Hematopoietic multipotent progenitor cell treated with erythropoietin and hydrocortisone succinate and interleukin-3 and kit ligand, for 6 days (in vitro differentiated cells): ENCODE results near the gene PCSK6.
"Not testable (repeated sequence)": the region's sequence is repeated elsewhere in the genome, so short reads cannot be mapped to it uniquely, and the experiment has no call there.

ENCODE experiments used
- DNase-seq: peaks from one replicate; pipeline ENCODE4 v3.0.0-alpha.2; 2015

Gene PCSK6

DNA sequence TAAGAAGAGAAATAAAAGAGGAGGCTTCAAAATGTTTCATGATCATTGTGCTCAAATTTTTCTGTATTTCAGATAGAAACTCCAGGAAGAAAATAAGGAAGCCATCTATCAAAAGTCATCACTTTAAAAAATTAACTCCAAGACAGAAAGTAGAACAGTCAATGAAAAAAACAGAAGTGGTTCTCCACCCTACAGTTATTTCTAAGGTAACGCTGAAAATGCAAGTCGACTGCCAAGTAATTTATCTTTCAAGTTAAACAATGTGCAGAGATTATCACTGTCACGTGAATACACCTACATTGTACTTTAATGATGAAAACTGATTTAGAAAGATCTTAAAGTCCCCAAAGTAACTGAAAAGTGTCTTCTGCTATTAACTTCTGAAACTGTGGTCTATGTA, 115.9 kb downstream of the PCSK6 start:
- DNase-seq, result no peak

DNA sequence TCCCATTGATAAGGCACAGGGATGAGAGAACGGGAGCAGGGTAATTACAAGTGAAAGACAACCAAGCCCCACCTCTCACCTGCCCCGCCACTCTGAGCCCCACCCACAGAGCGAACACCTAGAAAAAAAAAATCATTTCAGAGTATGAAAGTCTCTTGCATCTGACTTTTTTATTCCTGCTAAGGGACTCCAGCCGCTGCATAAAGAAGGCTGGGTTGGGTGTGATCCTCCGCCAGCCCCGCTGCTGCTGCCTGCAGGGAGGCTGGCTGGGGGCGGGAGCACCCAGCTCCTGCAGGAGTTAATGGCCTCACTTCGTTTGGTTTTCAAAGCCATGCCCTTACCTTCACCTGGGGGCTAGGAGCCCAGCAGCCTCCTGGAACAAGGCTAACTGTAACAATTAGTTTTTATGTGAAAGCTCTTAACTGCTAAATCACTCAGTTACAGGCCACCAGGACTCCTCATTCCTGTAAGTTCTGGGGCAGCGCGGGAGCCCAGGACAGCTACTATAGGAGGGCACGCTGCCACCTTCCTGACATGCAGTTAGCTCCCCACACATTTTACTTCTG, 116.5 kb downstream of the PCSK6 start:
- no peak for DNase-seq

DNA sequence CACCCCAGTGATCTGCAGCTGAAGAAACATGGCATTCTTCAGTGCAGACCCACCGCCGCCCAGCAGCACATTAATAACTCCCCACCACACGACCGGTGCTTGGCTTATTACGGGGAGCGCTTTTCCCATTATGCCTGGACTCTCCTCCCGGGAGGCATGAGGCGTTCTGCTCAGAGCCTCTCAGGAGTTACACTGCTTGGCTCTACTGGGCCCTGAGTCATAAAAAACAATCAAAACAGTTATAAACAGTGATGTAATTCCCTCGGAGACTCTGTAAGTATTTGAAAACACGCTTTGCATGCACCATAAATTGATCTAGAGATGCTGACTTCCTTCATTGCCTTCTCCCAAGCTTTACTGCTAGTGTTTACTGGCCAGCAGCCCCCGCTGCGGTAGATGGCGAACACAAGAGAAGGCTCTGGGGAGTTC, 117.3 kb downstream of the PCSK6 start:
- no peak for DNase-seq

DNA sequence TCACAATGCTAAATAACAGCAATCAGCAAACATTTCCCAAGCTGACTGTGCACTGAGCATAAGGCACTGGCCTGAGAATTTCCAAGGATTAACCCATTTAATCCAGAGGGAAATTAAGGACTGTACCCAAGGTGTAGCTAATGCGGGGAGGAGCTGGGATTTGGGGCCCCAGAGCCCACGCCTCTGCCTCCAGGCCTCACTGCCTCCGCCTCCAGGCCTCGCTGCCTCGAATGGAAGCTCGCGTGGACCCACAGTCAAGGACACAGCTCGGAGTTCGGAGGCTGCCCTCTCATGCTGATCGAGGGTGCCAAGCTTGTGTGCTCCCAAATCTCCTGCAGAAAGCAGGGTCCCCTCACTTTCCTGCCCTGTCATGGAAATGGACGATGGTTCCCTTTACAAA, 118.0 kb downstream of the PCSK6 start:
- no peak for DNase-seq

DNA sequence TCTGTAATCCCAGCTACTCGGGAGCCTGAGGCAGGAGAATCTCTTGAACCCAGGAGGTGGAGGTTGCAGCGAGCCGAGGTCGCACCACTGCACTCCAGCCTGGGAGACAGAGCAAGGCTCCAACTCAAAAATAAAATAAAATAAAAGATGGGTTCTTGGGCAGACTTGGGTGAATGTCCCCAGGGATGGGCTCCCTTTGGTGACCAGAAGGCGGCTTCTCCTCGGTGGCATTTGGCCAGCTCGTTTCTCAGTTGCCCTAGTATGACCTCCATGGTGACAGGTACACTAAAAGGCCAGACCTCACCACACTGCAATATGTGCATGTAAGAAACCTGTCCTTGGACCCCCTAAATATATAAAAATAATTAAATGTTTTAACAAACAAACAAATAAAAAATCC, 118.4 kb downstream of the PCSK6 start:
- DNase-seq, result no peak

DNA sequence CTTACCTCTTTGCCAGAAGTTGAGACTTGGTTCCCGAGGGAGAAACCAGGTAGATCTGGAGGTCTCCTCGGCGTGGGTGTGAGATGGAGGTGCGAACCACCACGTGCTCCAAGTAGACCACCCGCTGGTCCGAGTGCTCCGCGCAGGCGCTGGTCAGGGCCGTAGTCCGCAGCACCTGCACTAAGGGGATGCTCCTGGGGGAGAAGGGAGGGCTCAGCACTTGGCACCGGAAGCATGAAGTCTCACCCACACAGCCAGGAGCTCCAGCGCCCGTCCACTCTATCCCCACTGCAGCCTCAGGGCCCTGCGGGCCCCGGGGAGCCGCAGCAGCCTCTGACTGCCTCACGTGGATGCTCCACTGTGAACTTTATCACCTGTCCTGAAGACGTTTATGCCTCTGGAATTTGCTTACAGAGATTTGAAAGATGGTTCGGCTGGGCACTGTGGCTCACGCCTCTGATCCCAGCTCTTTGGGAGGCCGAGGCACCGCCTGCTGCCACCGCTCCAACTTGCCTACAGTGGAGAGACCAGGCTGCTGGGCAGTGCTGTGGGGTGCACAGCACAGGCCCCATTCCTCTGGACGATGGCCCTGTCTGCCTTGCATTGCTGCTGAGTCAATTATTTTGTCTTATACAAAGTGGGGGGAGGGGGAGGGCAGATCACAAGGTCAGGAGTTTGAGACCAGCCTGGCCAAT, 119.0 kb downstream of the PCSK6 start:
- DNase-seq, result no peak

DNA sequence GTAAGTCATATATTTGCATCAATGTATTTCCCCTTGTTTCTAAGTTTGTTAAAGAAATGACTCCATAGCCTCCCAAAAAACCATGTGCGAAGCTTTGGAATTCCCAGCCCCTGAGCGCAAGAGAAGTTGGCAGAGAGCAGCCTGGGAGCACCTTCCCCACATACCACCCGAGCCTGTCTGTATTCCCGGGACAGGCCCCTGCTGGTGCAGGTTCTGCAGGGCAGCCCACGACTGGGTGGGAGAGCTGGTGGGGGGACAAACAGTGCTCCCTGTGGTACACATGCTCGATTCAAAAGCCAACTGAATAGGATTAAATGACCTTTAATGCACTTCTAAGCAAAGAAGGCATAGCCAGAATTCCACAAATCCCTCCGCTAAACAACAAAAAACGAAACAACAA, 119.8 kb downstream of the PCSK6 start:
- no peak for DNase-seq

DNA sequence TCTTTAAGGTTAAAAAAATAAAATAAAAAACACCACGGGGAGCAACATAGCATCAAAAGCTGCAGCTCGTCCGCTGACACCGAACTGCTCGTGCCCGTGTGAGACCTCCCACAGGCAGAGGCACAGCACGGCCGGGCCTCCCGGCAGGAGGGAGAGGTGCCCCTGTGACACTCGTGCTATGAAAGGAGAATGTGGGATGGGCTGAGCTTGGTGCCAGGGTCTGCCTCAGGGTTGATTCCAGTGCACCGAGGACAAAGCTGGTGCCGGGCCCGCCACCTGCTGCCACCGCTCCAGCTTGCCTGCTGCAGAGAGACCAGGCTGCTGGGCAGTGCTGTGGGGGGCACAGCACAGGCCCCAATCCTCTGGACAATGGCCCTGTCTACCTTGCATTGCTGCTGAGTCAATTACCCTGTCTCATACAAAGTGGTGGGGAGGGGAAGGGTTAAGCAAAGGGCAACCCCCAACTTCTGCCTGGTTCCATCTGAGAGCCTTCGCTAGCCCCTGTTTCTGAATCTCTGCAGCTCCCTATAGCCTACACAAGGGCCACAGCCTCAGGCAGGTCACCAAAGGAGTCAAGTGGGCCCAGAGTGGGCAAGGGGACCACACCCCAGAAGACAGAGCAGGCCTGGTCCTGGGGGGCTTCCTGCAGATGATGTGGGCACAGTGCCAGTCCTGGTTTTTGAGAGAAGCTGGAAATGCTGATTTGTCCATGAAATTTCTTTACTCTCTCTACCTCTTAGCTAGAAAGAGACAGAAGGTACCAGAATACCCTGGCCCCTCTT, 120.5 kb downstream of the PCSK6 start:
- DNase-seq, result no peak

DNA sequence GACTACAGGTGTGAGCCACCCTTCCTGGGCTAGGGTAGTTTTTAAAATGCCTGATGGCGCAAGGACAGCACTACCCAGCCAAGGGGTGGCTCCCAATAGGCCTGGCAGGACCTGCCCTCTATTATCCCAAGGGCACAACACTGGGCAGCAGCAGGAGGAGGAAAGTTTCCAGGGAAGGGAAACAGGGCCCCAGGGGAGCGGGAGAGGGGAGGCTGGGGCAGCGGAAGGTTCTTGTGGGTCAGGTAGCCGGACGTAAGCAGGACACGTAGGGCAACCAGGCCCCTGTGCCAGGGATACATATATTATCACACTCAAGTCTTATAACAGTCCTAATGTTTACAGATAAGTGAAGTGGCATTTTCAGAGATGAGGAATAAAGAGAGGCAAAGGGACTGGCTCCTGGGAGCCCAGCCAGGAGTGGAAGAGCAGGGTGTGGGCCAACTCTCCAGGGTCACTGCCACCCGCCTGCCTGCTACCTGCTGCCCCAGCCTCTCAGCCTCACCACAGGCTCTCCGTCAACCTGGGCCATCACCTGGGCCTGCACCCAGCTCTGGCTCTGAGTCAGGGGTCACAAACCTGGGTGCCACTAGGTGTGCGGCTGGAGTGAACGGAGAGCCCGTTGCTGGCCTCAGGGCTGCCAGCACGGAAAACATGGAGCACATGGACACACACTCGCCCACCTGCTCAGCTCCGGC, 121.3 kb downstream of the PCSK6 start:
- no peak for DNase-seq

DNA sequence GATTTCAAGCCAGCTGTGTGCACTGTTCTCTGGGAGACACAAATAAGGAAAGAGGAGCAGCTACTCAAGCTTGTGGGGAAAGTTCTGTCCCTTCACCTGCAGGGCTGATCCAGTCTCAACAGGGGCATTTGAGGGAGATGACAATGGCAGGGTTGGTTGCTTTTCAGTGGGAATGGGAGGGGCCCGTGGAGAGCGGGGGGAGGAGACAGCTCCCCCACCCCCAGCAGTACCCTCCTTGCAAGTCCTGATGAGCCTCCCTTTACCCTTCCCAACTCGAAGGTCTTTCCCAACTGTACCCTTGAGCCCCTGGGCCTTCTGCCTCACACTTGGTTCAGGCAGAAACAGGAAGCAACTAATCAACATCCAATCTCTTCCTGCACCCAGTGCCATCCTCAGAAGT, 122.7 kb downstream of the PCSK6 start:
- no peak for DNase-seq

DNA sequence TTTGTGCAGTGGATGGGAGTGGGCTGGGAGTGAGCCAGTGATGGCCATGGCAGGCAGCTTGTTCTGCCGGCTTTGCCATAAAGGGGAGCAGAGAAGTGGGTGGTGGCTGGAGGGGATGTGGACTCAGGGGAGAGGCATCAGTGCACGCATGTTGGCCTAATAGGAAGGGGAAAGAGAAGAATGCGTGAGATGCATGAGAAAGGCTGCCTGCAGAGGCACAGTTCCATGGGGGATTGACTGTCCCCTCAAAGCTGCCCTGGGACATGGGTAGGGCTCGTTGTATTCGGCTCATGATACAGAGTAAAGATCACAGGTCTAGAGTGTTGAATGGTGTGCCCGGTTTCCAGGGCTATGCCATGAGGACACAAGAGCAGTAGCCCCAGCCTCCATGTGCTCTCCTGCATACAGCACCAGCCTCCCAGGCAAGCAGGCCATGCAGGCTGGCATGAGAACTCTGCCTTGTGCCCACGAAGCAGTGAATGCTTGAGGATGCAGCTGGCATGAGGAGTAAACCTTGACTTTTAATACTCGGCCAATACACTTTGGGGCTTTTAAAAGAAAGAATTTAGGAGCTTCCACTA, 126.4 kb downstream of the PCSK6 start:
- no peak for DNase-seq

DNA sequence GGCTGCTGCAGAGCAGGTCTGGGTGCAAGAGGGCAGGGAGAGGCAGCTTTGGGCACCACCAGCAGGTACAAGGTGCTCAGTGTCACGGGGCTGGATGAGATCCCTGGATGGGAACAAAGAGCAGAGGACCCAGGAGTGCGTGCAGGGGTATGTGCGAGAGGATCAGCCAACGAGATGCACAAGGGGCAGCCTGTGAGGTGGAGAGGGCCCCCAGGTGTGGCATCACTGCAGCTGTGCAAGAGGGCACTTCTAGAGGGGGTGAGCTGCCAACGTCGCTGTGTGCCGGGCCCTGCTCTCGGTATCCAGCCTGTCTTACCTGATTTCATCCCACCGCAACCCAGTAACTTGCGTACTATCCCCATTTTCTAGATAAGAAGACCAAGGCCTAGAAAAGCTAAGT, 127.1 kb downstream of the PCSK6 start:
- DNase-seq, result no peak

DNA sequence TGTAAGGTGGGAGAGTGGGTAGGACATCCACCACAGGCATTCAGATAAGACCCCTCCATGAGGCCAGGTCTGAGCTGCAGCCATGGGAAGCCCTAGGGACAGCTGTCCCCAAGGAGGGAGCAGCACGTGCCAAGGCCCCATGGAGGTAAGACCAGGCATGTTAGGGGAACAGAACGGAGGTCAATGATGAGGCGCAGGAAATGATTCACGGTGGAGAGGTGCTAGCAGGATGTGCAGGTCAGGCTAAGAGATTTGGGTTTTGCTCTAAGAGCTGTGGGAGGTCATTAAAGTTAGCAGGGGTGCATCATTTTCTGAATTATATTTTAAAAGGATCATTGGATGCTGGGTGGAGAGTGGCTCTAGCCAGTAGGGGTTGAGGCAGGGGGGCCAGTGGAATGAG, 128.1 kb downstream of the PCSK6 start:
- DNase-seq, result no peak

DNA sequence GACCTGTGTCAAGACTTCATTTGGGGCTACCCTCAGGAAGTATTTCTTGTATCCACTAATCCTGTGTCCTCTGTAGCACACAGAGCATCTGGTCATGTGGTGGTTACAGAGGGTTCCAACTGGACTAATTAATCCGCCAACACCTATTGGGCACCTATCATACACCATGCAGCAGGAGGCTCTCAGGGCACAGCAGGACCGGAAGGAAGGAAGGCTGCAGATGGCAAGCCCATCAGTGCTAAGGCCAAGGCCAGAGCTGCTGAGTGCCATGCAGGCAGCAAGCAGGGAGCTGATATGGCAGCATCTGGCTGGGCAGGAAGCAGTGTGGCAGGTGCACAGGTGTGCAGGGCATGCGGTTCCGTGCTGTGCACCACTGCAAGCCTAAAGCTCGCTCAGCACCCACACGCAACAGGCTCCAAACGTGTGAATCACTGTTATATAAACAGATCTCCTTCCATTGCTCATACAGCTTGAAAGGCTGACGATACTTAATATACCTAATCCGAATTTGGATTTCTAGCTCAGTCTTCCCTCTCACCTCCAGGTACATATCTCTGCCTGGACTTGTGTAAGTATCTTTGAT, 130.1 kb downstream of the PCSK6 start:
- DNase-seq, result no peak

DNA sequence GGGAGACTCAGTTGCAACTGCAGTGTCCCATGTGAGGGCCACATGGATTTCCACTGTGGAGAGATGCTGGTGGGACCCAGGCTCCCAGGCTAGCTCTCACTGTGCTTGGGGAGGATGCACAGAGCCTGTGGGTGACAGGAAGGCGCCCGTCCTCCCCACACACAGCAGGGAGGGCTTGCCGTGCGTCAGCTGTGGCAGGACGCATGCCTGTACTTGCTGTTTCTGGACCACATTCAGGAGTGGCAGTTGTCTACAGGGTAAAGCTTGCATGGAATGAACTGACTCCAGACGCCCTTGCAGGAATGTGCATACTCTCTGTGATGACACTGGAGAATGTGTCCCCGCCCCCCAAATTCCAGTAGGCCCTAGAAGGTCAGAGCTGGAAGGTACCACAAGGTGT, 130.6 kb downstream of the PCSK6 start:
- DNase-seq, result no peak

DNA sequence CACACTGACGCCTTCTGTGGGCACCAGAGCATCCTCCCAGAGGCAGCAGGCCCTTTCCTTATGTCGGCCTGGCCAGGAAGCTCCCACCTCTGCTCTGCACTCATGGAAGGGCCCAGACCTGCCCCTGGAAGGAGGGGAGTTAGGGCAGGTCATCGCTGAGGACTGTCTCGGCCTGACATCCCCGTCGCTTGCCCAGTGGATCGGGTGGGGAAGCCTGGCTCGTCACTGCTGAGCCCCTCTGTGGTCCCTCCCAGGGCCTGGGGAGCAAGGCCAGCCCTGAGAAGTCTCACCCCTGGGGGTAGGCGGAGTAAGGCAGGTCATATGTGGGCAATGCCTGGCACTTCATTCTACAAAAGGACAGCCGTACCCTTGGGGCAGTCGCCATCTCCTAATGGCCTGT, 131.6 kb downstream of the PCSK6 start:
- DNase-seq, result no peak

DNA sequence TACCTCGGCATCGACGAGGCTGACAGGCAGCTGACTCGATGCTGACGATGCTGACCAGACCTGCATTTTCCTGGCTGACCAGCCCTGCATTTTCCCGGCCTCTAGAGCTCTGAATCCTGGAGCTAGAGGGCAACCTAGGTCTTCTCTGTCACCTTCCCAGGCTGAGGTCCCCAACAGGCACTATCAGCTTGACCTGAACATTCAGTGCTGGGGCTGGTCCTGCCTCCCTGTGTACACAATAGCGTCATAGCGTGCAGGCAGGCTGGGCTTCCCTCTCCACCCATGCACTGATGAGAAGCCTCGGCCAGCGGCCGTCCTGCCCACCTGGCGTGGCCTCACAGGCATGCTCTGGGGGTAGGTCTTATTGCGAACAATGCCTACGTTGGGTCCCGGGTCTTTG, 132.2 kb downstream of the PCSK6 start:
- DNase-seq, result no peak

DNA sequence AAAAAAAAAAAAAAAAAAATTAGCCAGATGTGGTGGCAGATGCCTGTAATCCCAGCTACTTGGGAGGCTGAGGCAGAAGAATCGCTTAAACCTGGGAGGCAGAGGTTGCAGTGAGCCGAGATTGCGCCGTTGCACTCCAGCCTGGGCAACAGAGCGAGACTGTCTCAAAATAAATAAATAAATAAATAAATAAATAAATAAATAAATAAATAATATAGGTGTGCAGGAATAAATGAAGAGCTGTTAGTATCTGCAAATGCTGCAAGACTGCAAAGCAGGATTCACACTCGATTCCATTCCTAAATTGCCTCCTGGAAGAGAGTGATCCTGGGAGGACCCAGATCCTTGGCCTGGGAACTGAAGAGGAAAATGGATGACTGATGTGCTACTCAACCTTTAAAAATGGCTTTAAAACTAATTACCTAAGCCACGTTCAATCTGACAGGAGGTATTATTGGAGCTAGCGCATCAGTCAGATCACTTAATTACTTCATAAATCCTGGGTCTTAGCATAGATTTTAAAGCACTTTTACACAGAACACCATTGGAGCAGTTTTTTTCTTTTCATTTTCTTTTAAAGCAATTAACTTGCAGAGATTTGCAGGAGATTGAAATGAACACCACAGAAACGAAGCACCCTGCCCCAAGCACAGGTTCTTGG, 132.9 kb downstream of the PCSK6 start:
- not testable (repeated sequence) for DNase-seq

DNA sequence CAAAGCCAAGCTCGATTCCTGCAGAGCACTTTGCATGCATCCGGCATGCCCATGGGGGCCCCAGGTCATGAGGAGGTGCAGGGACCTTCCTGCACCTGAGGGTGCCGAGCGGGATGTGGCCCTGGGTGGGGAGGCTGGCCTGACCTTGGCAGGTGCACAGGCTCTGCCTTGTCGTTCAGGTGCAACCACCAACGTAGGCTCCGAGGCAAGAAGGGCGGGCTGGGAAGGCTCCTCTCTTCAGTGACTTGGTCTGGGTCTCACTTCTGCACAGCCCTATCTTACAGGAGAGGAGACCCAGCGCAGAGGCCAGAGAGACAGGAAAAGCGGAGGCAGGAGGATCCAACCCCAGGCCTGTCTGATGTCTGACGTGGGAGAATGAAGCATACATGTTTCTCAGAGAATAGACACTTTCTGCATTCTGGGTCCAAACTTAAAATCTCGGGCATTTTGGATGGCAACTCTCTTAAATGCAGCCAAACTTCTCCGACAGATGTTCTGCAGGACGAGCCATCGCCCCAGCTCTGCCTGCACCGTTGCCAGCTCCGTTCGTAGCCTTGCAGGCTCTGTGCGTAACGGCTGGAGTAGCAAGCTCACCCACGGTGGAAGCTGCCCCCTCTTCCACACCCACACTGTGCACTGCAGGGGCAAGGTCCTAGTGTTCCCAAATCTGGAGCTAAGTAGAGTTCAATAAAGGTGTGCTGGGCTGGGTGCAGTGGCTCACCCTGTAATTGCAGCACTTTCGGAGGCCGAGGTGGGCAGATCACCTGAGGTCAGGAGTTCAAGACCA, 133.6 kb downstream of the PCSK6 start:
- no peak for DNase-seq

DNA sequence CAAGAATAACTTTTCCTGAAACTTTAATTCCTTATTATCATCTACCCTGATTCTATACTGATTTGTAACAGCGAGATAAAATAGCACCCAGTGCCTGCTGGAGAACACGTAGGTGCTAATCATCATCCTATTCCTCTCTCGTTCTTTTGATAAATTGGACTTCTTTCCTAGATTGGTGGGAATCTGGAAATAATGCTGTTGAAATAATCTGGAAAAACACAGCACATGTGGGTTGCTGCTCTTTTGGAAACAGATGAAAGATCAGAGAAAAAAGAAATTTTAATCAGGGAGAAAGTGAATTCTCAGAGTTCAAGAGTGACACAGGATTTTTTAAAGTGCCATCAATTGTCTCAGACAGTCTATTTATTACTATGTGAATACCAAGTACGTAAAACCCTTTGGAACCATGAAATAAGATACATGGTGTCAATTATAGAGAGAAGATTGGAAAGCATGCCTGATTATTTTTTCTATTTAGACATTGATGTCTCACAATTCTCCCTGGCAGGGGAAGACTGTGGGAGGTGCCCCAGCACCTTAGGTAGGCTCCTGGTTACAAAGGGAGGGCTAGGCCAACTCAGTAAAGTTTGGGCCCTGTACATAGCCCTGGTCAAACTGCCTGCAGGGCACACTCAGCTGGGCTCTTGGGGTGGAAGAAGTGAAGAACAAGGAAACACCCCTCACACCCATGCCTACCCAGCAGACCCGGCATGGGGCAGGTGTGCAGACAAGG, 134.4 kb downstream of the PCSK6 start:
- DNase-seq, result no peak

DNA sequence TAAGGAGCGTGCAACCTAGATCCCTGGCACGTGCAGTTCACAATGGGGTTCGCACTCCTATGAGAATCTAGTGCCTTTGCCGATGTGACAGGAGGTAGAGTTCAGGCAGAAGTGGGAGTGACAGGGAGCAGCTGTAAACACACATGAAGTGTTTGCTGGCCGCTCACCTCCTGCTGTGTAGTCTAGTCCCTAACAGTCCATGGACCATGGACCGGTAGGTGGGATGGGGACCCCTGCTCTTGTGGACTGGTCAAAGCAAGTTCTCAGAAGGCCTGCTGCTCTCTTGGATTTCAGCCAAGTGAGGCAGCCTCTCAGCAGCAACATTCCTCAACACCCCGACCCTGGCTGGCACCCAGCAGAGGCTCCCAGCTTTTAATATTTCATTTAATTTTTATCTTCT, 136.3 kb downstream of the PCSK6 start:
- no peak for DNase-seq
